A549 (cell line): ENCODE measurements around the gene SLC2A13. TPM values are rescaled to one million over a fixed set of nuclear protein-coding genes. Genes with fewer than 3 reads are reported as not detected.

Source experiments
- ATAC-seq, 2 experiments: fragments of 200-7000 bp in 1 of 2; fragments of >200 bp in 1 of 2; cut with Nextera tagmentation in 1 of 2; cut with Tn5 transposase in 1 of 2; 3 replicates each; pipeline versions ENCODE4 v1.8.0 to v1.9.1; 2018 to 2020; ENCODE audit warnings: mild to moderate bottlenecking in 1 of 2, moderate library complexity in 1 of 2
- CTCF ChIA-PET: fragments of 300-600 bp; sonication (Branson Sonifier 250); formaldehyde crosslinking; extraction: SDS; loops from one replicate; lab custom pipeline; 2021; ENCODE audit warnings: antibody characterized with exemption, inconsistent platforms; lab: Yijun Ruan, JAX
- POLR2A ChIA-PET: fragments of 350-600 bp; formaldehyde crosslinking; extraction: SDS; loops from one replicate; lab custom pipeline; 2021; ENCODE audit warnings: antibody characterized with exemption, inconsistent platforms; lab: Yijun Ruan, JAX
- DNase-seq, 2 experiments: peaks; one replicate each; pipeline versions ENCODE4 v3.0.0 to v3.0.0-alpha.2; 2011 to 2016; ENCODE audit warnings: low read depth in 1 of 2, low spot score in 1 of 2
- FAIRE-seq: peaks from 2 replicates; lab custom pipeline; 2011; peaks lifted over from hg19 to GRCh38; lab: Jason Lieb, UNC
- H3K27ac ChIP-seq, 2 experiments: fragments of >200 bp; sonication (Bioruptor Twin); formaldehyde crosslinking; 3 replicates each; pipeline ENCODE4 v1.5.1; 2016 to 2017
- H3K4me1 ChIP-seq: fragments of >200 bp; sonication (Bioruptor Twin); formaldehyde crosslinking; 3 replicates; pipeline ENCODE4 v1.6.1; 2016
- H3K4me2 ChIP-seq: fragments of >200 bp; sonication (Bioruptor Twin); formaldehyde crosslinking; 3 replicates; pipeline ENCODE4 v1.6.1; 2016
- H3K4me3 ChIP-seq: fragments of >200 bp; sonication (Bioruptor Twin); formaldehyde crosslinking; 3 replicates; pipeline ENCODE4 v1.5.1; 2016
- H3K9me3 ChIP-seq: fragments of >200 bp; sonication (Bioruptor Twin); formaldehyde crosslinking; 3 replicates; pipeline ENCODE4 v1.6.1; 2016
- BCL3 ChIP-seq: fragments of >200 bp; sonication (Bioruptor Twin); formaldehyde crosslinking; IDR thresholded peaks from 3 replicates; pipeline ENCODE4 v1.6.1; 2016
- CBX8 ChIP-seq: fragments of 200-600 bp; sonication (generic); IDR thresholded peaks from 2 replicates; pipeline ENCODE4 v1.6.1; 2016
- CHD2 ChIP-seq: fragments of 150-350 bp; IDR thresholded peaks from 2 replicates; pipeline ENCODE4 v1.6.1; 2014; ENCODE audit warnings: low read length; ENCODE audit not compliant: partially characterized antibody
- CHD4 ChIP-seq: fragments of 200-600 bp; sonication (generic); IDR thresholded peaks from 2 replicates; pipeline ENCODE4 v1.6.1; 2016; ENCODE audit warnings: antibody characterized with exemption, mild to moderate bottlenecking, borderline replicate concordance
- HOXA7 ChIP-seq: fragments of 250-450 bp; sonication (Bioruptor Pico); IDR thresholded peaks from 2 replicates; pipeline ENCODE4 v1.5.0; 2020; ENCODE audit warnings: mild to moderate bottlenecking, moderate library complexity
- HOXB13 ChIP-seq: fragments of 250-450 bp; sonication (Bioruptor Pico); IDR thresholded peaks from 2 replicates; pipeline ENCODE4 v1.5.0; 2020; ENCODE audit warnings: low read depth, mild to moderate bottlenecking, moderate library complexity
- HOXB5 ChIP-seq: fragments of 250-450 bp; sonication (Bioruptor Pico); IDR thresholded peaks from 2 replicates; pipeline ENCODE4 v1.5.0; 2020; ENCODE audit warnings: mild to moderate bottlenecking, moderate library complexity
- JUN ChIP-seq, 2 experiments: fragments of >200 bp; sonication (Bioruptor Twin); formaldehyde crosslinking; IDR thresholded peaks; 2 replicates in 1 of 2; 3 replicates in 1 of 2; pipeline ENCODE4 v1.6.1; 2016 to 2017
- KDM1A ChIP-seq: fragments of 200-600 bp; sonication (generic); IDR thresholded peaks from 2 replicates; pipeline ENCODE4 v1.6.1; 2016; ENCODE audit warnings: low read depth, mild to moderate bottlenecking
- KDM5A ChIP-seq: fragments of 200-600 bp; sonication (generic); IDR thresholded peaks from 2 replicates; pipeline ENCODE4 v1.6.1; 2016; ENCODE audit warnings: antibody characterized with exemption, mild to moderate bottlenecking
- MYC ChIP-seq: IDR thresholded peaks from 2 replicates; pipeline ENCODE4 v1.6.1; 2012; ENCODE audit warnings: mild to moderate bottlenecking, inconsistent platforms, low read length, improper control_type of control experiment, borderline replicate concordance
- NR3C1 ChIP-seq: fragments of >200 bp; sonication (Bioruptor Twin); formaldehyde crosslinking; IDR thresholded peaks from 3 replicates; pipeline ENCODE4 v1.6.1; 2017
- PBX3 ChIP-seq: IDR thresholded peaks from 2 replicates; pipeline ENCODE4 v1.6.1; 2012
- POLR2AphosphoS2 ChIP-seq: conservative IDR thresholded peaks from 2 replicates; pipeline ENCODE4 v1.6.1; 2012; ENCODE audit warnings: low read length, improper control_type of control experiment, inconsistent platforms
- RAD21 ChIP-seq, 2 experiments: fragments of >200 bp in 1 of 2; sonication (Bioruptor Twin) in 1 of 2; formaldehyde crosslinking in 1 of 2; IDR thresholded peaks in 1 of 2; conservative IDR thresholded peaks in 1 of 2; 2 replicates in 1 of 2; 3 replicates in 1 of 2; pipeline ENCODE4 v1.6.1; 2012 to 2018; ENCODE audit warnings: inconsistent platforms in 1 of 2
- RARB ChIP-seq: fragments of 250-450 bp; sonication (Bioruptor Pico); IDR thresholded peaks from 2 replicates; pipeline ENCODE4 v1.8.0; 2021; ENCODE audit warnings: mild to moderate bottlenecking, moderate library complexity
- RFX5 ChIP-seq: fragments of 450-650 bp; IDR thresholded peaks from 2 replicates; pipeline ENCODE4 v1.7.1; 2014; ENCODE audit warnings: antibody characterized with exemption, mild to moderate bottlenecking, moderate library complexity
- RNF2 ChIP-seq: fragments of 200-600 bp; sonication (generic); IDR thresholded peaks from 2 replicates; pipeline ENCODE4 v1.6.1; 2016; ENCODE audit warnings: low read depth, mild to moderate bottlenecking, antibody characterized with exemption, moderate library complexity, borderline replicate concordance
- WGBS: methylation state at CpG from one replicate; pipeline ENCODE4 v1.1.6; 2017; ENCODE audit errors: missing lambda C conversion rate; 5-methylcytosine and 5-hydroxymethylcytosine counted together
- polyA plus RNA-seq, 4 experiments: library from polyadenylated mRNA; depleted of rRNA in 3 of 4; stranded (reverse); fragments of >200 nt; fragmentation: RNase III in 1 of 4; extraction: RNeasy Plus Mini Kit Qiagen cat#74134 plus additional on column Dnase treatment in 1 of 4; gene quantifications; 2 replicates in 3 of 4; 3 replicates in 1 of 4; pipeline ENCODE4 v1.2.3, GENCODE V29; 2011 to 2017
- TF ChIP-seq, protein P1 (sequence below): fragments of 250-450 bp; sonication (Bioruptor Pico); IDR thresholded peaks from 2 replicates; pipeline ENCODE4 v1.5.0; 2021; ENCODE audit warnings: mild to moderate bottlenecking, moderate library complexity, borderline replicate concordance

The SLC2A13 gene
- polyA plus RNA-seq, 2 of the 4 experiments (the other 2 are of a cell fraction), result 4.5 to 8.2 TPM

GRCh38 chr12:39824505-39825212, 281.2 kb downstream of the SLC2A13 start:
- ATAC-seq (peak; percentile 54 to 56; a peak in 2 of 6 replicates), FAIRE-seq (no peak), DNase-seq (no peak)
- Histone ChIP-seq H3K9me3 (no peaks in the 10 kb centered on the region), H3K27ac (no peak overlapping the region)
- ChIA-PET CTCF (interaction anchor here (1.0 to 1.5 kb wide), 2 partner anchors 16 to 166 kb away, joined by 3 read pairs; no protein-coding TSS in a partner anchor), POLR2A (no interaction called here)
- TF ChIP-seq HOXB5, result no peak
- peak in 1 of 2 experiments; percentile 33; a peak in 1 of 5 replicates for TF ChIP-seq RAD21 (conservative IDR thresholded peaks at IDR 0.05 in 1 of 2, IDR thresholded peaks at IDR 0.05 in 1 of 2)
- TF ChIP-seq, all 56 proteins: peak for 1
- H3K4me2 ChIP-seq, result no peak overlapping the region
- no peak overlapping the region for H3K4me3 ChIP-seq
- WGBS, result 77% methylated on average over 3 of the region's 3 CpGs
- no peaks in the 10 kb centered on the region for H3K4me1 ChIP-seq

DNA sequence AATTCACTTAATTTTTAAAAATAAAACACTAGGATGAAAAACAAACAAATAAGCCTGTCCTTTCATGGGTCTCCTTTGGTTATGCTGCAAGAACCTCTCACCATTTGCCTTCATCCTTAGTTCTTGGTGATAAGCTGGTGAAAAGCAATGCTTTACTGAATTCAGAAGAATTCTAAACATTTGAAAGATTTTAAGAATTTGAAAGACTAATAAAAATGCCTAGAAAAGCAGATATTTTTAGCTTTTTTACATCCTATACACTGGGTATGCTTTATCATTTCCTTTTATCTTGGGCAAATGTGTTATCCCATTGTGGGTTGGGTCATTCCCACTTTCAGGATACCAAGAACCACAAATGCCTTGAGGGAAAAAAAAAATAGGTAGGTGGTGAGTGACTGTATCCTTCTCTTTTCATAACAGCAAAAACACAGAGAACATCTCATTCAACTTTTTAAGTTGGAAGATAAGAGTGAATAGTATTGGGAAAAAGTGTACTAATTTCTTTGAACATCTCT, 289.2 kb downstream of the SLC2A13 start:
- Histone ChIP-seq H3K4me1 (no peaks in the 10 kb centered on the region), H3K4me2 (no peak overlapping the region), H3K27ac (no peak overlapping the region), H3K9me3 (no peaks in the 10 kb centered on the region), H3K4me3 (no peak overlapping the region)
- ChIA-PET POLR2A (no interaction called here), CTCF (interaction anchor here (1.4 kb wide), 1 partner anchor 12 kb away, joined by 3 read pairs; no protein-coding TSS in a partner anchor)
- TF ChIP-seq RFX5, result no peak
- TF ChIP-seq RARB (CRISPR knock-in tag), result no peak
- TF ChIP-seq CBX8, result no peak
- TF ChIP-seq JUN (IDR thresholded peaks at IDR 0.05), result no peak
- FAIRE-seq (no peak), ATAC-seq (no peak), DNase-seq (no peak)

DNA sequence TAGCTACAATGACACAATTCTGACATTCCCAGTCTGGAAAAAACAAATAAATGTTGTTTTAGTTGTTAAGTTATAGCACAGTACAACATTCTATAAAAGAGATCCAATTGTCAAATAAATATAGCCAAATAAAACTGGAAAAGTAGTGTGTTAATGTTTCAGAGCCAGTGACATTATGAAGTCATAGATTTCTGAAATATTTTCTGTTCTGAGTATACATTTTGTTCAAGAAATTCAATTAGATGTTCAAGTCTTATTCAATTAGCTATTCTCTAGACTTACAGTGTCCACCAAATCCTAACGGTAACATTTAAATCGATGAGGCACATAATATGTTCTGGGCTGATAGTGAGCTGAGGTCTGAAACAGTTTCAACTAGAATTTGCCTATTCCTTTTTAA, 290.1 kb downstream of the SLC2A13 start:
- DNase-seq (no peak), ATAC-seq (no peak), FAIRE-seq (peak; percentile 23)
- CTCF ChIA-PET, result no interaction called here
- H3K9me3 ChIP-seq, result no peaks in the 10 kb centered on the region
- no peaks in the 10 kb centered on the region for H3K4me1 ChIP-seq
- H3K27ac ChIP-seq, result no peak overlapping the region
- TF ChIP-seq POLR2AphosphoS2, result no peak
- no peak for TF ChIP-seq CHD4
- no peak for TF ChIP-seq PBX3
- TF ChIP-seq, protein P1, sequence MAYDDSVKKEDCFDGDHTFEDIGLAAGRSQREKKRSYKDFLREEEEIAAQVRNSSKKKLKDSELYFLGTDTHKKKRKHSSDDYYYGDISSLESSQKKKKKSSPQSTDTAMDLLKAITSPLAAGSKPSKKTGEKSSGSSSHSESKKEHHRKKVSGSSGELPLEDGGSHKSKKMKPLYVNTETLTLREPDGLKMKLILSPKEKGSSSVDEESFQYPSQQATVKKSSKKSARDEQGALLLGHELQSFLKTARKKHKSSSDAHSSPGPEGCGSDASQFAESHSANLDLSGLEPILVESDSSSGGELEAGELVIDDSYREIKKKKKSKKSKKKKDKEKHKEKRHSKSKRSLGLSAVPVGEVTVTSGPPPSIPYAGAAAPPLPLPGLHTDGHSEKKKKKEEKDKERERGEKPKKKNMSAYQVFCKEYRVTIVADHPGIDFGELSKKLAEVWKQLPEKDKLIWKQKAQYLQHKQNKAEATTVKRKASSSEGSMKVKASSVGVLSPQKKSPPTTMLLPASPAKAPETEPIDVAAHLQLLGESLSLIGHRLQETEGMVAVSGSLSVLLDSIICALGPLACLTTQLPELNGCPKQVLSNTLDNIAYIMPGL, result no peak
- no peak for TF ChIP-seq RNF2
- TF ChIP-seq NR3C1, result no peak
- no peak overlapping the region for H3K4me2 ChIP-seq
- H3K4me3 ChIP-seq, result no peak overlapping the region
- 97% methylated on average over 2 of the region's 2 CpGs for WGBS
- POLR2A ChIA-PET, result no interaction called here

DNA sequence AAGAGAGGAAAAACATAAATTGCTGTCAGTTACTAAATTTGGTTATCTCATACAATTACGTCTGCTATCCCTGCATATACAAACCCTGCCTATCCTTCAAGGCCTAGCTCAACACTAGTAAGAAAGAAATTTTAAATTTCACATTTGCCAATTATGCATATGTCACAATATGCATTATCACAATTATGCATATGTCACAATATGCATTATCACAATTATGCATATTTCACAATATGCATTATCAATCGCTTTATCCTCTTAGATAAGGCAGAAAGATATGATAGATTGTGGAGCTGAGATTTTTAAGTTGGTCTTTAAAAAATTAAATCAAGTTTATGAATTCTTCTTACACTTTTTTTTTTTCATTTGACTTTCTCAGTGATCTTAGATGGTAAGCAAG, 291.3 kb downstream of the SLC2A13 start:
- ChIA-PET POLR2A (no interaction called here), CTCF (interaction anchor here (0.6 kb wide), 1 partner anchor 17 kb away, joined by 3 read pairs; no protein-coding TSS in a partner anchor)
- no peak for FAIRE-seq
- TF ChIP-seq HOXB13 (CRISPR knock-in tag) (no peak), BCL3 (no peak), KDM5A (no peak), CHD2 (no peak), HOXA7 (CRISPR knock-in tag) (no peak), PBX3 (no peak), CHD4 (no peak), KDM1A (no peak), MYC (no peak)
- TF ChIP-seq, protein P1, result no peak

More for the DNA sequence above, 291.3 kb downstream of the SLC2A13 start:
- Histone ChIP-seq H3K27ac (no peak overlapping the region), H3K9me3 (no peaks in the 10 kb centered on the region), H3K4me3 (no peak overlapping the region), H3K4me1 (no peaks in the 10 kb centered on the region), H3K4me2 (no peak overlapping the region)
- DNase-seq (no peak), ATAC-seq (no peak)
- 93% methylated on average over 2 of the region's 2 CpGs for WGBS
